Jurkat, Clone E6-1 (cell line): Measurements from ENCODE around the gene MFSD6. TPM values are rescaled to one million over a fixed set of nuclear protein-coding genes. Genes with fewer than 3 reads are reported as not detected.
"Not testable (repeated sequence)": the region's sequence is repeated elsewhere in the genome, so short reads cannot be mapped to it uniquely, and the experiment has no call there.

Source experiments
- DNase-seq: peaks from one replicate; pipeline ENCODE4 v3.0.0-alpha.2; 2011; ENCODE audit warnings: low read depth, low spot score
- H3K4me3 ChIP-seq: 2 replicates; pipeline ENCODE4 v1.5.1; 2011; ENCODE audit warnings: mild to moderate bottlenecking, low read length, control low read depth, moderate library complexity
- polyA plus RNA-seq: library from polyadenylated mRNA; unstranded; fragments of >200 nt; gene quantifications from one replicate; pipeline ENCODE4 v1.2.1, GENCODE V29; 2012; ENCODE audit warnings: missing spikeins; ENCODE audit not compliant: insufficient read length, insufficient read depth

Gene MFSD6
- polyA plus RNA-seq, result 16.8 TPM

- DNase-seq, result no peak
- H3K4me3 ChIP-seq, result peak within 1 kb of the TSS; percentile 82
Observed at GRCh38 chr2:190407662-190408537, at the start of gene MFSD6. Gene MFSD6, plus strand, starts transcription at chr2:190408355. Its CDS starts 27,675 bp downstream, at chr2:190436030.

DNA sequence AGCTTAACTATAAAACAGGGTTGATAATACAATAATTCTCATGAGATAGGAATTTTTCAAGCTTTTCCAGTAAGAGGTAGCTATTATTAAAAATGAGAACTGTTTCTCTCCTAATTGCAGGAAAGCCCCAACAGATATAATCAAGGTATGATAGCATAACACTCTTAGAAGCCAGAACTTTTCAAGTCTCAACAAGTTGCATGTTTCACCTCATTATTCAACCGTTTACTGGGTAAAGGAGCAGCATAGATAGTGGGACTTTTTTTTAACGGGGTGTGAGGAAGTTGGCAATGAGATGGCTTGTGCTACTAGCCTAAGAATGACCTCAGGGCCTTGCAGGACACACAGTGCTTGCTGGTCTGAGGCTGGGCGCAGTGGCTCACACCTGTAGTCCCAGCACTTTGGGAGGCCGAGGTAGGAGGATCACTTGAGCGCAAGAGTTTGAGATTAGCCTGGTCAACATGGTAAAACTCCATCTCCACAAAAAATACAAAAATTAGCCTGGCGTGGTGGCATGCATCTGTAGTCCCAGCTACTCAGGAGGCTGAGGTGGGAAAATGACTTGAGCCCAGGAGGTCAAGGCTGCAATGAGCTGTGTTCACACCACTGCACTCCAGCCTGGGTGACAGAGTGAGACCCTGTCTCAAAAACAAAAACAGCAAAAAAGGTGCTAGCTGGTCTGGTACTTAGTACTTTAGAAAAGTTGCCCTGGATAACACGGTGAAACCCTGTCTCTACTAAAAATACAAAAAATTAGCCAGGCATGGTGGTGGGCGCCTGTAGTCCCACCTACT lies 49.3 kb upstream of the MFSD6 start:
- not testable (repeated sequence) for H3K4me3 ChIP-seq, DNase-seq

- DNase-seq, result no peak
- no peak overlapping the region for H3K4me3 ChIP-seq
Observed at GRCh38 chr2:190360561-190360960, 47.6 kb upstream of the MFSD6 start.

GRCh38 chr2:190360965-190361364 lies 47.2 kb upstream of the MFSD6 start:
- DNase-seq, result no peak
- no peak overlapping the region for H3K4me3 ChIP-seq

DNA sequence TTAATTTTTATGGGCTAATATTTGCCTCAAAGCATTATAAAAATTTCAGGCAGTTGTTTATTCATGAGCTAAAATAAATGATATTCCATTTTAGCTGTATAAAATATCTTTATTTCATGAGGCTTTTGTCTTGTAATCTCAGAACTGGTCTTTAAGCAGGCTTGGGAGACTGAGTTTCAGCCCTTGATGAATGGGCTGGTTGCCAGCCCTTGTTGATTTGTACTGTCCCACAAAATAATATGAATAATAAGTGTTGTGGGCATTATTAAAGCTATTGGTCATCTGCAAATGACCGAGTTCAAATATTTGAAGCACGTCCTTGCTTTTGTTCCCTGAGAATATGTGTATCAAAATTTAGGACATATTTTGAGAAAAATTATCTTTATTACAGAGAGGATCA lies 46.6 kb upstream of the MFSD6 start:
- H3K4me3 ChIP-seq, result no peak overlapping the region
- DNase-seq, result no peak

- no peak overlapping the region for H3K4me3 ChIP-seq
- no peak for DNase-seq
Observed at GRCh38 chr2:190362894-190363293, 45.3 kb upstream of the MFSD6 start.

- DNase-seq, result no peak
- H3K4me3 ChIP-seq, result no peak overlapping the region
Observed at GRCh38 chr2:190365499-190366204, 42.5 kb upstream of the MFSD6 start.

- DNase-seq, result no peak
- no peak overlapping the region for H3K4me3 ChIP-seq
Observed at GRCh38 chr2:190366248-190366753, 41.9 kb upstream of the MFSD6 start.

GRCh38 chr2:190367091-190367490 lies 41.1 kb upstream of the MFSD6 start:
- no peak overlapping the region for H3K4me3 ChIP-seq
- no peak for DNase-seq

- H3K4me3 ChIP-seq, result no peak overlapping the region
- no peak for DNase-seq
Observed at GRCh38 chr2:190369635-190370034, 38.5 kb upstream of the MFSD6 start.

DNA sequence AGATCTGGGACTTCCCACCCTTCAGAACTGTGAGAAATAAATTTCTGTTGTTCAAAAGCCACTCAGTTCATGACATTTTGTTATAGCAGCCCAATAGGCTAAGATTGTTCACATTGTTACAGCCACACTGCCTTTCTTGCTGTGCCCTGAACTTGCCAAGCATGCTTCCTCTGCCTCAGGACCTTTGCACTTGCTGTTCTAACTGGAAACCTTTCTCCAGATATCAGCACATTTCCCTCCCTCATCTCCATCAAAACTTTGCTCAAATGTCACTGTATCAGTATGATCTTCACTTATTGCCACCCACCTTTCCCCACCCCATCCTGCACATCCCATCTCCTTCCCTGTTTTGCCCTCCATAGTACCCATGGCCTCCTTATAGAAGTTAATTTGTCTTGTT lies 32.1 kb upstream of the MFSD6 start:
- DNase-seq, result no peak
- H3K4me3 ChIP-seq, result no peak overlapping the region

DNA sequence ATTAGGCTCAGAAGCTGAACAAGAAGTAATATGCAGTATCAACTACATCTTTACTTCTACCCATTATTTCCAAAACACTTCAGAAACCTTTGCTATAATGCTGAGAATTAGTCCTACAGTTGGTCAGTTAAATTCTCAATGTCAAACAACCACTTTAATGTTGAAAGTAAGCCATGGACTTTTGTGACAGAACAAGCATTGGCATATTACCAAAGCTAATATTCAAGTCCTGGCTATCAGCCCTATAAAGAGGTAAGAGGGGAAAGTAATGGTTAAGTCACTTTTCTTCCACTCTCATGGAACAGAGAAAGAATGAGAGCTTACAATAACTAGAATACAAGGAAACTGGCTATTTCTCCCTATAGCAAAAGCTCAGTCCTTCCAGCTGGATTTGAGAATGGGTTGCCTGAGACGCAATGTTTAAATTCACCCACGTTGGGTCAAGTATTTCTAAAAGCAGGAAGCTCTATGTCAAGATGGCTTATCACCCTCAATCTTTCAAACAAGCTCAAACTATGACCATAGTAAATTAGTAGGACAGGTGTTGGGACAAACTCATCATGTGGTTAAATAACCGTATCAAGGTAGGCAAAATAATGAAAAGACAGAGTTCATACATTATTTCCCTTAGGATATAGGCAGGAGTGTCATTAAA lies 31.4 kb upstream of the MFSD6 start:
- no peak overlapping the region for H3K4me3 ChIP-seq
- DNase-seq, result no peak

GRCh38 chr2:190378880-190379237 lies 29.3 kb upstream of the MFSD6 start:
- H3K4me3 ChIP-seq, result no peak overlapping the region
- no peak for DNase-seq

- no peak overlapping the region for H3K4me3 ChIP-seq
- DNase-seq, result no peak
Observed at GRCh38 chr2:190379249-190379964, 28.7 kb upstream of the MFSD6 start.

GRCh38 chr2:190380962-190381412 lies 27.2 kb upstream of the MFSD6 start:
- H3K4me3 ChIP-seq, result no peak overlapping the region
- no peak for DNase-seq

DNA sequence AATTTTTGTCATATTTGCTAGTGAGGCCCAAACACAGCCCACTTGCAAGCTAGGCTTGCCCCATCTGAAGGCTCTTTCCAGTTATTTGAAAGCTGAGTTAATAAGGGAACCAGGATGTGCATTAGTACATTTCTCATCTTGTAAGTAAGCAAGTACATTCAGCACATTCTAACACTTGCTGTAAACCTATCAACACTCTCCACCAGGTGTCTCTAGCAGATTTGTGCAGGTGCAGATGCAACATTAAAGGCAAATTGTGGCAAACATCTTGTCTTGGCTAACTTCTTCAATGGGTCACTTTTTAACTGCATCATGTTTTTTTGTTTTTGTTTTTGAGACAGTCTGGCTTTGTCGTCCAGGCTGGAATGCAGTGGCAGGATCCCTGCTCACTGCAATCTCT lies 25.3 kb upstream of the MFSD6 start:
- DNase-seq, result peak; percentile 66
- H3K4me3 ChIP-seq, result no peak overlapping the region

DNA sequence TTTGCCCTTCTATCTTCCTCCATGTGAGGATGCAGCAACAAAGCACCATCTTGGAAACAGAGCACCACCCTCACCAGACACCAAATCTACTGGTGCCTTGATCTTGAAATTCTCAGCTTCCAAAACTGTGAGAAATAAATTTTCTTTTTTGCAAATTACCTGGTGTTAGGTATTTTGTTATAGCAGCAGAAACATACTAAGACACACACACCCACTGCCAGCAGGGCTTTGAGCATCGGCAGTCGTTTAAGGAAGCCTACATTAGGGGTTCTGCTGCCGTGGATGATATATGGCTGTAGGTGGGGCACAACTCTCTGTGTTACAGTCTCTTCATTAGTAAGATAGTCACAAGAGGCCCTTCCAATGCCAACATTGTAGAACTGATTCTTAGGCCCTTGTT lies 20.7 kb upstream of the MFSD6 start:
- H3K4me3 ChIP-seq, result no peak overlapping the region
- no peak for DNase-seq

DNA sequence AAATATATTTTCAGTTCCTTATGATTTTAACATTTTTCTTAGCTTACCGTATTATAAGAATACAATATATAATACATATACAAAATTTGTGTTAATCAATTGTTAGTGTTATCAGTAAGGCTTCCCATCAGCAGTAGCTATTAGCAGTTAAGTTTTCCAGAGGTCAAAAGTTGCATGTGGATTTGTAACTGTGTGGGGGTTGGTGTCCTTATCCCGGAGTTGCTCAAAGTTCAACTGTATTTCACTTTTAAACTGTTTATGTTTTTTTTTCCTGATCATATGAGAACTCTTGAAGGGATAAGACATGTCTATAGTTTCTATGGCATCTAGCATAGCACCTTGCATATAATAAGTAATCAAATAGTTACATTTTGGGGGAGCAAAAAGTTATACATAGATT lies 11.9 kb upstream of the MFSD6 start:
- DNase-seq, result no peak
- no peak overlapping the region for H3K4me3 ChIP-seq
